Fibroblast of skin of back (primary cell): ENCODE measurements around the gene STING1.
A peak's percentile ranks its signal among the peaks of the same experiment; 100 is the strongest.
"Not testable (repeated sequence)": the region's sequence is repeated elsewhere in the genome, so short reads cannot be mapped to it uniquely, and the experiment has no call there.

Experiments used
- DNase-seq: peaks from one replicate; pipeline ENCODE4 v3.0.0-alpha.2; 2013

Gene STING1

DNA sequence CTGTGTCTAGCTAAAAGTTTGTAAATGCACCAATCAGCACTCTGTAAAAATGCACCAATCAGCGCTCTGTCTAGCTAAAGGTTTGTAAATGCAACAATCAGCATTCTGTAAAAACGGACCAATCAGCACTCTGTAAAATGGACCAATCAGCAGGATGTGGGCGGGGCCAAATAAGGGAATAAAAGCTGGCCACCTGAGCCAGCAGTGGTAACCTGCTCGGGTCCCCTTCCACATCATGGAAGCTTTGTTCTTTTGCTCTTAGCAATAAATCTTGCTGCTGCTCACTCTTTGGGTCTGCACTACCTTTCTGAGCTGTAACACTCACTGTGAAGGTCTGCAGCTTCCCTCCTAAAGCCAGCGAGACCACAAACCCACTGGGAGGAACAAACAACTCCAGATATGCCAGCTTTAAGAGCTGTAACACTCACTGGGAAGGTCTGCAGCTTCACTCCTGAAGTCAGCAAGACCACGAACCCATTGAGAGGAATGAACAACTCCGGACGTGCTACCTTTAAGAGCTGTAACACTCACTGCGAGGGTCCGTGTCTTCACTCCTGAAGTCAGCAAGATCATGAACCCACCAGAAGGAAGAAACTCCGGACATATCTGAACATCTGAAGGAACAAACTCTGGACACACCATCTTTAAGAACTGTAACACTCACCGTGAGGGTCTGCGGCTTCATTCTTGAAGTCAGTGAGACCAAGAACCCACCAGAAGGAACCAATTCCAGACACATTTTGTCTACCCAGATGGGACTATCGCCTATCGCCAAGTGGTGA, 20.7 kb upstream of the STING1 start:
- not testable (repeated sequence) for DNase-seq

DNA sequence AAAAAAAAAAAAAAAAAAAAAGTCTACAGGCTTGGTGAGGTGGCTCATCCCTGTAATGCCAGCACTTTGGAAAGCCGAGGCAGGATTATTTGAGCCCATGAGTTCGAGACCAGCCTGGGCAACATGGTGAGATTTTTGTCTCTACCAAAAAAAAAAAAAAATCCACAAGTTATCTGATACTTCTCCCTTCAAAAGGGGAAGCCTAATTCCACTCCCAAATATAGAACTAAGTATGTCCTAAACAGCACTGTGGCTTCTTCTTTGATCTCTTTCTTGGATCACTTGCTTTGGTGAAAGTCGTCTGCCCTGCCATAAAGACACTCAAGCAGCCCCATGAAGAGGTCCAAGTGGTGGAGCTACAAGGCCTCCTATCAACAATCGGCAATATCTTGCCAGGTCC, 18.8 kb upstream of the STING1 start:
- no peak for DNase-seq

DNA sequence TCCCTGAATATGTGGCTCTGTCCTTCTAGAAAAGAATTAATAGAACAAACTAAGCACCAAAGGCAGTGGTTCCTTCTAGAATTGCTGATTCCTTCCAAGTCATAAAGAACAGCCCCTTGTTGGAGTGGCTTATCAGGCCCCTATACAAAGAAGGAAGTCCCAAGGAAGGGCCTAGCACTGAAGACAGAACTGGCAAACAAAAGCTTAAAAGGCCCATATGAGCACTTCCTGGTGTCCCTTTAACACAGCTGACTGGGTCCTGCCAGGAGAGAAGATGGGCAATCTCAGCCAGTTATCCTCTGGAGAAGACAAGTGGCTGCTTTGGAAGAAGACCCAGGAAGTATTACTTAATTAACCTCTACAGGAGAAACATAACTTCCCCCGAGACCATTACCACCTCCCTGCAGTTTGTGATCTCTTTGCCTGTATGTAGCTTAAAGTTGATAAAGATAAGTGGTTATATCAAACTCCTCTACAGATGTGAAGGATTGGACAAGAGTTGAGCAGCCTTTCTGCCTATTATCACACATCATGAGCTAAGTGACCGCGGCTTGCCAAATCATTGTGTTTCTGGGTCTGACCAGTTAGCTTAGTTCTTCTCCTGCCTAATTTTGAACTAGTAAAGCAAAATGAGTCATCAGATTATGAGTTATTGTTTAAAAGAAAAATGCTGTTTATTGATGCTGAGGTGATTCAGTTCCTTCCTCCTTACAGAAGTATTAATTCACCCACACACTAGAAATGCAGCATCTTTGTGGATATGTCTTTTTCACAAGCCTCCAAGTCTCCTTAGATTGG, 13.3 kb upstream of the STING1 start:
- peak; percentile 33 for DNase-seq

DNA sequence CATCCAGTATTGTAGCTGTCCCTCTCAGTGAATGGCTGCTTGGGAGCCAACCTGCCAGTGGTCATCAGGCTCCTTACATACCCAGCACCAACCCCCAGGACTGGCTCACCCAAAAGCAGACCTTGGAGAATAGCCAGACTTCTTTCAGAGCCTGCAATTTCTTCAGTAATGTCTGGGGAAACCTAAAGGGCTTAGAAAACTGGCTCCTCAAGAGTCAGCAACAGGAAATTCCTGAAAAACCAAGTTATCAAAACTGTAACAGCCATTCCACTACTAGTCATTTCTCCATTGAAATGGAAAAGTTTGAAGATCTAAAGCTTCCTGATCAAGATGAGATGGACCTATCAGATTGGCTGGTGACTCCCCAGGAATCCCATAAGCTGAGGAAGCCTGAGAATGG, 12.3 kb upstream of the STING1 start:
- DNase-seq = peak; percentile 79

DNA sequence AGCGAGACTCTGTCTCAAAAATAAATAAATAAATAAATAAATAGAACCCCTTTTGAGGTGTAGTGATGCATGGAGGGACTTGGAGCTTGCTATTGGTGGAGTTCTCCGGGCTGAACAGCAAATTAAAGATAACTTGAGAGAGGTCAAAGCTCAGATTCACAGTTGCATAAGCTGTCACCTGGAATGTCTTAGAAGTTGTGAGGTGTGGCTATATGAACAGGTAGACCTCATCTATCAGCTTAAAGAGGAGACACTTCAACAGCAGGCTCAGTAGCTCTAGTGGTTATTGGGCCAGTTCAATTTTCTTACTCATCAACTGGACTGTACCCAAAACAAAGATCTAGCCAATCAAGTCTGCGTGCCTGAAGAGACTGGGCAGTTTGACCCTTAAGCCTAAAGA, 11.7 kb upstream of the STING1 start:
- no peak for DNase-seq

DNA sequence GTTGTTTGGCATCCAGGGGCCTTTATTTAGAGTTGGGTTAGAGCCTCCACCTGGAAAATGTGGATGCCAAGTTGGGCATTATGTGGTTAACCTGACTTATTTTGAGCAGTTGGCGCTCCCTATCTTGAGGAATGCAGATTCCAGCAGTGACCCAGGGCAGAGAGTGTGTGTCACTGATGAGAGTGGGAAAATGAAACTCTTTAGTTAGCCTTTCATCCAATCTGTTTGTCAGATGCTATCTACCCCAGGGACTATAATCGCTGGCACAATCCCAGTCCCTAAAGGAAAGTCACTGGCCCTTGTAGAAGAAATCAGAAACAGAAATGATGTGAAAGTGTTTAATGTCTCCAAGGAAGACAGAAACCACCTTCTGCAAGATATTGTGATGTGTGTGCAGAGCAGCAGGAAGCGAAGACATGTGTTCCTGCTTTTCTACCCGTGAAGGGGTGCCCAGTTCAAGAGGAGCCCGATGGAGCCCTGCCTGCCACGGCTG, 10.2 kb upstream of the STING1 start:
- peak; percentile 69 for DNase-seq

DNA sequence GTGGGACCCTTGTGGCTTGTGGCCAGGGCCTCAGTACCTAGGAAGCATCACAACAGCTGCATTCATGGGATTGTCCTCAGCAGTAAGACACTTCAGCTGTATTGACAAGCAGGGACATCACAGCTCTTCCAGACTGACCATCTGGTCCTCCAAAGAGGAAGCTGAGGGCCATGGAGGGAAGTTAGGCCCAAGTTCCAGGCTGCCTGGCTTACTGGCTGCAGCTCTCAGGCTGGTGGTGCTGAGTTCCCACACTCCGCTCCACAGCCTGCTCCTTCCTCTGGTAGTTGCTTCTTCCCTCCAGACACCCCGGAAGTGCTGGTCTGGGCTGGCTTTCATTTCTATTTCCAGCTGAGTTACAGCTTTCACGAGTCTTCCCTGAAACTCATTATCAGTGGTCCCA, 5.7 kb upstream of the STING1 start:
- no peak for DNase-seq

DNA sequence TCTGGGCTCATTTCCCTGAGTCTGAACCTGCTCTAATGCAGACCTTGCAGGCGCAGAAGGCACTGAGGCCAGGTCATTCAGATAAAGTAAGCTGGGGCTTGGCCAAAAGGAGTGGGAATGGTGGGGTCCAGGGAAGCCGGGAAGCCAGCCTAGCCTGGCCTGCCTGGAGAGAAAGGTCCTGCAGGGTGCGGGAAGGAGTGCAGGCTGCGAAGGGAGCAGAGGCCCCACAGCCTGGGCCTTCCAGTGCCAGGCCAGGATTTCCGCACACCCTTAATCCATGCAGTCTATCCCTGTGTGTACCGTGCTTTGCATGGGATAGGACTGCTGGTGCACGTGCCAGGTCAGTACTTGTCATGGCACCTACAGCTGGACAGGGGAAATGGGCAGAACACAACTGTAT, 3.6 kb upstream of the STING1 start:
- DNase-seq = no peak

DNA sequence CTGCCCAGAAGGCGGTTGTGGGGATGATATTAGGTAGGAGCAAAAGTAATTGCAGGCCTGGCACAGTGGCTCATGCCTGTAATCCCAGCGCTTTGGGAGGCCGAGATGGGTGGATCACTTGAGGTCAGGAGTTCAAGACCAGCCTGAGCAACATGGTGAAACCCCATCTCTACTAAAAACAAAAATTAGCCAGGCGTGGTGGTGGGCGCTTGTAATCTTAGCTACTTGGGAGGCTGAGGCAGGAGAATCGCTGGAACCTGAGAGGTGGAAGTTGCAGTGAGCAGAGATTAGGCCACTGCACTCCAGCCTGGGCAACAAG, 291 bp upstream of the STING1 start:
- DNase-seq = not testable (repeated sequence)

DNA sequence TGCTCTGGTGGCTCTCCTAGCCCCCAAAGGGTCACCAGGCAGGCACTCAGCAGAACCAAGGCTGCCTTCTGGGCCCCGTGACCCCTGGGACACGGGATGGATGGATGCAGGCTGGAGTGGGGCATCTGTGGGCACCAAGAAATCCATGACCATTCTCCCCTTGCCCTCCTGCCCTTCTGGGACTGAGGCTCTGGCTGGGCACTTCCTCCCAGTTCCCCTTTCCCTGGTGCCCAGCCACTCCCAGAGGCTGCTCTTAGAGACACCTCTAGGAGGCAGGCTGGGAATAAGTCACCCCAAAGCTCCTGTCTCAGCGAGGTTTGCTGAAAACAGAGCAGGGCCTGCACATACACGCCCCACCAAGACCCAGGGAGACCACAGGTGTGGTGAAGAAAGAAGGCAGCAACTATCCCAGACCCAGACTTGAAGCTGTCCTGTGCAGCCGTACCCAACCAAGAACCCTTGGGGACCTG, 943 bp downstream of the STING1 start:
- no peak for DNase-seq

DNA sequence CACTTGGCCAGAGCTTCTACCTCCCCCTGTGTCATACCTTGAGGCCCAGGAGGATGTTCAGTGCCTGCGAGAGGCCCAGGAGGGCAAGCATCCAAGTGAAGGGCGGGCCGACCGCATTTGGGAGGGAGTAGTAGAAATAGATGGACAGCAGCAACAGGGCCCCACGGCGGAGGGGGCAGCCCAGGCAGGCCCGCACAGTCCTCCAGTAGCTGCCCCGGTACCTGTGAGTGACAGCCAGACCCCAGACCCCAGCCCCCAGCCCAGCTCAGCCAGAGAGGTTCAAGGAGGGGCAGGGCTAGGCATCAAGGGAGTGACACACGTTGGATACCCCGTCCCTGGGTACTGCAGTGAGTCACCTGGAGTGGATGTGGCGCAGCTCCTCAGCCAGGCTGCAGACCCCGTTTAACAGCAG, 1.4 kb downstream of the STING1 start:
- DNase-seq = no peak

DNA sequence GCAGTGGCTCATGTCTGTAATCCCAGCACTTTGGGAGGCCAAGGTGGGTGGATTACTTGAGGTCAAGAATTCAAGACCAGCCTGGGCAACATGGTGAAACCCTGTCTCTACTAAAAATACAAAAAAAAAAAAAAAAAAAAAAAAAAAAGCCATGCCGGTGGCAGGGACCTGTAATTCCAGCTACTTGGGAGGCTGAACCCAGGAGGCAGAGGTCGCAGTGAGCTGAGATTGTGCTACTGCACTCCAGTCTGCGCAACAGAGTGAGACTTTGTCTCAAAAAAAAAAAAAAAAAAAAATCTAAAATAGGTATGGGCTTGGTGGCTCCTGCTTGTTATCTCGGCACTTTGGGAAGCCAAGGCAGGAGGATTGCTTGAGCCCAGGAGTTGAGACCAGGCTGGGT, 2.8 kb downstream of the STING1 start:
- not testable (repeated sequence) for DNase-seq

DNA sequence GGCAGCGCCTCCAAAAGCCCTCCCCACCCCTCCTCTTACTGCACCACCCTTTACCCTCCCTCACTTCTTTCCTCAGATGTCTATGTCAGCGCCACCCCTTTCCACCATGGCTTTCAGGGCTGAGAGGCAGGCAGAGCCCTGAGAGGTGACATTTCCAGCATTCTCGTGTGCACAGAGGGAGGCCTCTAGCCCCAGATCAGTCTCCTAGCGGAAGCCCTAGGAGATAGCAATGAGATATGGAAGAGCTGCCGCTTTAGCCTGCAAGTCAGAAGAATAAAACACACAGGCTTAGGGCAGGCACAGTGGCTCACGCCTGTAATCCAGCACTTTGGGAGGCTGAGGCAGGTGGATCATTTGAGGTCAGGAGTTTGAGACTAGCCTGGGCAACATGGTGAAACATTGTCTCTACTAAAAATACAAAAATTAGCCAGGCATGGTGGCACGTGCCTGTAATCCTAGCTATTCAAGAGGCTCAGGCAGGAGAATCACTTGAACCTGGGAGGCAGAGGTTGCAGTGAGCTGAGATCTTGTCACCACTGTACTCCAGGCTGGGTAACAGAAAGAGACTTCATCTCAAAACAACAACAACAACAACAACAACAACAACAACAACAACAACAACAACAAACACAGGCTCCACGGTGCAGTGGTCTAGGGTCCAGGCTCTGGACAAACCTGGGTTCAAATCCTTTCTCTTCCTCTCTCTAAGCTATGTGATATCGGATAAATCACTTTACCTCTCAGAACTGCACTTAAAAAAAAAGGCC, 3.7 kb downstream of the STING1 start:
- DNase-seq = not testable (repeated sequence)

DNA sequence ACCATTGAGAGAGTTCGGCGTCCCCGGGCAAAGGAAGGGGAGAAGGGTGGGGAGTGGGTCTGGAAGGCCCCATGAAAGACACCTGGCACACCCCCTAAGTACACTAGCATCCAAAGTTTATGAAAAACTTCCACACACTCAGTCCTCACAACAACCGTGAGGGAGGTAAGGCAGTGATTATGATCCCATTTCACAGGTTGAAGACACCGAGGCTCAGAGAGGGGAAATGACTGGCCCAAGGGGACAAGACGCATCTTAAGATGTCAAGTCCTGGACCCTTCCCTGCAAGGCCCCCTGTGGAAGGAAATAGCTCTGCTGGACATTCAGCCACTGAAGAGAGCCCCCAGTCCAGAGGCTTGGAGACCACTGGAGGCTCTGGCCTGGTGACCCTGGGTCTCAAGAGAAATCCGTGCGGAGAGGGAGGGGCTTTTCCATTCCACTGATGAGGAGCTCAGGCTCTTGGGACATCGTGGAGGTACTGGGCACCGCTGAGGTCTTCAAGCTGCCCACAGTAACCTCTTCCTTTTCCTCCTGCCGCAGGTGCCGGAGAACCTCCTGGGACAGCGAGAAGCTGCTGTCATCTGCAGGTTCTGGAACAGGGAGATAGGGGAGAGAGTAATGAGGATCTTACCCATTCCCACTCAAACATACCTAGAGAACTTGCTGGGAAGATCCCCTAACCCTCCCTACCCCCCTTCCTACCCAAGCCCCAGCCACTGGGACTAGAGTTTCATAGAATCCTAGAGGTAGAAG, 6.5 kb downstream of the STING1 start:
- no peak for DNase-seq

DNA sequence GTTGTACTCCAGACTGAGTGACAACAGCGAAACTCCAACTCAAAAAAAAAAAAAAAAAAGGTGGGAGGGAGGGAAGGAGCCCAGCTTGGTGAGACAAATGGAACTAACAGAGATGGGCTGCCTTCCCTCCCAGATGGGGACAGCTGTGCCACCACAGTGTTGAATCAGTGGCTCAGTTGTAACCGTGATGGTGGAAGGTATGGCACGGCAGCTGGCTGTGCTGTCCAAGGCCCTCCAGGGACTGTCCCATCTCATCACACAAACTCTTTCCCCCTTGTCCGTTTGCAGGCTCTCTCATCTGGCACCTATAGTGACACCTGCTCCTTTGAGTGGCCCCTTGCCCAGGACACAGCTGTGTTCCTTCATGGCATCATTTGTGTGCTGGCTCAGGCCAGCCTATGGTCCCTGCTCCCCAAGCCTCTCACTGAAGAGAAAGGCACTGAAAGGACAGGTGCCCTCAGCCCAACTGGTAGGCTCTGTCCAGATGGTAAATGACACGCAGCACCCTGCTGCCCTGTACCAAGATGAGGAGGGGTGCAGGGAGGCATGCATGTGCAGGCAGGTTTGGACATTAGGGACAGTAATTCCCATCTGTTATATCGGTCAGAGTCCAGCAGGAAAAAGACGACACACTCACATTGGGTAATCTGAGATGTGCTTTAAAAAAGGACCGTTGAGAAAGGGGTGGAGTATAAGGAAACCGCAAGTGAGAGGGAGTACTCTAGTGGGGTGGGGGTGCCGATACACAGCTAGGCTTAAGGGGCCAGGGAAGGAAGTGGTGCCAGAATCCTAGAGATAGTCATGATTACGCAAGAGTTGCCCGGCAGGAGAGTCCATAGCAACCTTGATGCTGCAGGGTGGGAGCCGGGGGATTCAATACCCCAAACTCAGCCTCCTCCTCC, 7.4 kb downstream of the STING1 start:
- DNase-seq = peak; percentile 44

DNA sequence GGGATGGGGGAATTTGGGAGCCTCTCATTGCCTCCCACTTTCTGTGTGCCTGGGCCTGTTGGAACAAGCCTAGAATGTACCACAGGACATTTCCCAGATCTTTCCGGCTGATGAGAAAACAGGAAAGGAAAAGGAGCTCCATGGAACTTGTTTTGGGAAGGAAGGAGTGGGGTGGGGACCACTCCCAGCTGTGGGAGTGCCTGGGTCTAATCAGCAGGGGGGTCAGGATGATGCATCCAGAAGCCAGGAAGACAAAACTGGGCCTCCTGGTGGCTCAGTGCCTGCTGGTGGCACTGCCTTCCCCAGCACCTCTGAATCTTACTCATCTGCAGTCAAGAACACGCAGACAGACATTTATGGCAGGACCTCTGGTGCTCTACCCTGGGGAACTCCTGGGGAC, 9.0 kb downstream of the STING1 start:
- DNase-seq = peak; percentile 61

DNA sequence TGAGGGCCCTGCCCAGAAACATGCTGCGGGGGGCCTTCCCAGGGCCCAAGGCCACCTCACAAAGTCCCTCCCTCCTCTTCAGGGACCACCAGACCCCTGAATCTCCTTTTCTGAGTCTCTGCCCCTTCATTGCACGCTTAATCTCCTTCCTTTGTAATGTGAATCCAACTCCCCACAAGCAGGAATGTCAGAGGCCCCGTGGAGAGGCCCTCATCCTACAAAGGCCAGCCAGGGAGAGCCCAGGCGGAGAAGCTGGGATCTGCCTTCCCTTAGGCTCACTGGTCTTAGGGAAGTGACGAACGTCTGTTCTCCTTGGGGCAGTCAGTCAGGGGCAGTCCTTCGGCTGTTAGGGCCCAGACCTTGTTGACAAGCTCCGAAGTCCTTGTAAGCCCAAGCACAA, 9.5 kb downstream of the STING1 start:
- DNase-seq = no peak

DNA sequence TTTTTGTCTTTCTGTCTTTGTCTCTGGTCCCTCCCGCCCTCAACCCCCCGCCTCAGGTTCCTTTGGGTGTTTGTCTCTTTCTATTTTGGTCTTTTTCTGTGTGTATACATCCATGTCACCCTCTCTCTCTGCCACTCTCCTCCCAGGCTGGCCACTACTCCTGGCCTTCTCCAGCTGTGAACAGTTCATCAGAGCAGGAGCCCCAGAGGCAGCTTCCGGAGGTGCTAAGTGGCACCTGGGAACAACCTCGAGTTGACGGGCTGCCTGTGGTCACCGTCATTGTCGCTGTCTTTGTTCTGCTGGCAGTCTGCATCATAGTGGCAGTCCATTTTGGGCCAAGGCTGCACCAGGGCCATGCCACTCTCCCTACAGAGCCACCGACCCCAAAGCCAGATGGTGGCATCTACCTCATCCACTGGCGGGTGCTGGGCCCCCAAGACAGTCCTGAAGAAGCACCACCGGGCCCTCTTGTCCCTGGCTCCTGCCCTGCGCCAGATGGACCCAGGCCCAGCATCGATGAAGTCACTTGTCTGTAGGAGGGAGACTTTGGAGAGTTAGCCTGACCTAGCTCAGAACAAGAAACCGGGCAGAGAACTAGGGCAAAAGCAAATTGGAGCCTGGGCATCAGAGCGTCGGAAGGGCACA, 10.1 kb downstream of the STING1 start:
- no peak for DNase-seq

DNA sequence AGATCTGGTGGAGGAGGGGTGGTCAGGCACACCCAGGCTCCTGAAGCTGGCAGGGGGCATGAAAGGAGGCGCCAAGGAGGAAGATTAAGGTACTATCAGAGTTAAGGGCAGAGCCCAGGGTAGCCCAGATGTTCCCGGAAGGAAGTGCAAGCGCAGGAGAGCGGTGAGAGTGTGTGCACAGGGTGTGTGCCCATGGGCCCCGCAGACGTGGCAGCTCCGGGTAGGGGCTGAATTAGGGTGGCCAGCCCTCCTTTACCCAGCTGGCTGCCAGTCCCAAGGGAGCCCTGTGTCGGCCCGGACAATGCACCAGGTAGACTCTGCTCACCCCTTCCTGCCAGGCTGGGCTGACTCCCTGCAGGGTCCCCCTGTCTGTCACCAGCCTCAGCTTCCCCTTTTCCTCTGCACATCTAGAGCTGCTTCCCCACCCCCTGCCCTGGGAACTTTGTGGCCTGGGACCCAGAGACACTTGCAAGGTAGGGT, 11.7 kb downstream of the STING1 start, which contains the start of gene SMIM33:
Gene SMIM33, plus strand, starts transcription at position 184 of the 480 bp plus-strand sequence. Its CDS starts 118 bp downstream, at position 302.
- no peak for DNase-seq

DNA sequence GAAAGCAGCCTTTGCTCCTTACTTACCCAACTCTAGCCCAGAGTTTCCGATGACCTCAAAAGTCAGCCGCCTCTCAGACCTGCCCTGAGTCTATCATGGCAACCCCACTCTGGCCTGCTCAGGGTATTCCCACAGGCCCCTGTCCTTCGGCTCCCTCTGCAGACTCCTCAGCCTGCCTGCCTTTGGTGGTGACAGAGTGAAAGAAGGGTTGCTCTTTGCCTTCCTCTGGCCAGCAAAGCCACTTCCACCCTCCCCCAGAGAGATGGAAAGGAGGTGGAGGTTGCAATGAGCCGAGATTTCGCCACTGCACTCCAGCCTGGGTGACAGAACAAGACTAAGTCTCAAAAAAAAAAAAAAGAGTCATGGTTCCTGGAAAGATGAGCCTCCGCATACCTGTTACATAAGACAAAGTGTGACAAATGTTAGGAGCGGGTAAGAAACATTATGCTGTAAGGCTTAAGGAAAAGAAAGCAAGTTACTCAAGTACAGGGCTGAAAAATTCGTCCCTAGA, 14.1 kb downstream of the STING1 start:
- no peak for DNase-seq
